ENCODE measurements around the gene UNC93A. TPM values are rescaled to one million over a fixed set of nuclear protein-coding genes. Genes with fewer than 3 reads are reported as not detected.
"Not testable (repeated sequence)": the region's sequence is repeated elsewhere in the genome, so short reads cannot be mapped to it uniquely, and the experiment has no call there.

UNC93A gene
- total RNA-seq, 4 donors from 2014 or later: not detected

GRCh38 chr6:167275001-167275400 is 16.1 kb upstream of the UNC93A start:
- no peak for TF ChIP-seq CTCF (IDR thresholded peaks at IDR 0.05)
- no peak for DNase-seq (ENCODE audit: low spot score)
- no peak for ATAC-seq (ENCODE audit: low FRiP score)

- ATAC-seq (ENCODE audit: low FRiP score) (no peak), DNase-seq (ENCODE audit: low spot score) (no peak)
- no peak for TF ChIP-seq CTCF (IDR thresholded peaks at IDR 0.05)
These were observed 15.7 kb upstream of the UNC93A start for GRCh38 chr6:167275436-167275835.

- DNase-seq (ENCODE audit: low spot score) (no peak), ATAC-seq (ENCODE audit: low FRiP score) (no peak)
- no peak for TF ChIP-seq CTCF (IDR thresholded peaks at IDR 0.05)
These were observed 14.2 kb upstream of the UNC93A start for GRCh38 chr6:167276772-167277533.

- not testable (repeated sequence) for ATAC-seq (ENCODE audit: low FRiP score); DNase-seq (ENCODE audit: low spot score)
These were observed 12.8 kb upstream of the UNC93A start for GRCh38 chr6:167278173-167278940.

- no peak for ATAC-seq (ENCODE audit: low FRiP score)
- no peak for TF ChIP-seq CTCF (IDR thresholded peaks at IDR 0.05)
- no peak for DNase-seq (ENCODE audit: low spot score)
These were observed 11.2 kb upstream of the UNC93A start for GRCh38 chr6:167279766-167280446.

GRCh38 chr6:167280466-167280865 is 10.6 kb upstream of the UNC93A start:
- DNase-seq (ENCODE audit: low spot score); ATAC-seq (ENCODE audit: low FRiP score): not testable (repeated sequence)

- DNase-seq (ENCODE audit: low spot score): no peak
- ATAC-seq (ENCODE audit: low FRiP score): no peak
- TF ChIP-seq CTCF (IDR thresholded peaks at IDR 0.05): no peak
These were observed 8.9 kb upstream of the UNC93A start for GRCh38 chr6:167282165-167282564.

GRCh38 chr6:167284565-167284964 is 6.5 kb upstream of the UNC93A start:
- DNase-seq (ENCODE audit: low spot score); ATAC-seq (ENCODE audit: low FRiP score): not testable (repeated sequence)

All from omental fat pad (tissue), 4 donors.